ENCODE results near the gene HAUS2.

The HAUS2 gene

GRCh38 chr15:42612367-42612912 is 63.8 kb downstream of the HAUS2 start:
- Mint-ChIP-seq H3K4me1 (ENCODE audit: low read depth) (peaks cover 19% of the 10 kb centered on the region), H3K27ac (no peak overlapping the region), H3K9me3 (ENCODE audit: low read depth) (no peaks in the 10 kb centered on the region), H3K27me3 (no peaks in the 10 kb centered on the region), H3K36me3 (no peaks in the 10 kb centered on the region), H3K4me3 (no peak overlapping the region)

DNA sequence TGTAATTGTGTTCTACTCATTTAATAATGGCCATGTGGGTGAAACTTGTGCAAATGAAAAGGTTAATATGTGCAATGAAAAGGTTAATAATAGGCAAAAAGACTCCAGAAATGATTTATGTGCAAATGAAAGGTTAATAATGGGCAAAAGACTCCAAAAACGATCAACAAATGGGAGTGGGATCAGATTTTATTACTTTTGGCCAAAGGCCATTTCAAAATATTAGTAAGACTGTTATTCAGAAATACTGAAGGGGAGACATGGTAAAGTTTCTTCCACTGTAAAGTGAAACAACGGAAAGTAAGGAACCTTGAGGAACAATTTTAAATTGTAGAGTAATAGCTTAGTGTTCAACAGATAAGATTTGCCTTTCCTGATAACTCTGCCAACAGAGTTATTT is 67.5 kb downstream of the HAUS2 start:
- no peaks in the 10 kb centered on the region for H3K4me1 Mint-ChIP-seq (ENCODE audit: low read depth)
- no peak overlapping the region for H3K27ac Mint-ChIP-seq
- no peak overlapping the region for H3K4me3 Mint-ChIP-seq
- H3K36me3 Mint-ChIP-seq, result peaks cover 2% of the 10 kb centered on the region
- no peaks in the 10 kb centered on the region for H3K27me3 Mint-ChIP-seq
- H3K9me3 Mint-ChIP-seq (ENCODE audit: low read depth), result no peaks in the 10 kb centered on the region

Measured in activated naive CD8-positive, alpha-beta T cell (primary cell).